Astrocyte (in vitro differentiated cells and primary cell): Measurements from ENCODE around the gene DEFB129. TPM values are rescaled to one million over a fixed set of nuclear protein-coding genes. Genes with fewer than 3 reads are reported as not detected.
"Not testable (repeated sequence)": the region's sequence is repeated elsewhere in the genome, so short reads cannot be mapped to it uniquely, and the experiment has no call there.

Source experiments
- DNase-seq: peaks from one replicate; pipeline ENCODE4 v3.0.0-alpha.2; 2010; ENCODE audit warnings: low read depth
- FAIRE-seq: peaks from 2 replicates; lab custom pipeline; 2011; peaks lifted over from hg19 to GRCh38; lab: Jason Lieb, UNC
- H2AFZ ChIP-seq: 2 replicates; pipeline ENCODE4 v1.6.0; 2012; ENCODE audit warnings: low read depth, low read length, inconsistent platforms
- H3K27ac ChIP-seq: 2 replicates; pipeline ENCODE4 v1.5.1; 2011; ENCODE audit warnings: low read depth, low read length, inconsistent platforms
- H3K27me3 ChIP-seq: 2 replicates; pipeline ENCODE4 v1.6.0; 2011; ENCODE audit warnings: low read length, inconsistent platforms; ENCODE audit not compliant: insufficient read depth
- H3K36me3 ChIP-seq: 2 replicates; pipeline ENCODE4 v1.5.1; 2011; ENCODE audit warnings: low read length, inconsistent platforms; ENCODE audit not compliant: insufficient read depth
- H3K4me1 ChIP-seq: 2 replicates; pipeline ENCODE4 v1.5.1; 2011; ENCODE audit warnings: low read length, inconsistent platforms; ENCODE audit not compliant: insufficient read depth
- H3K4me2 ChIP-seq: 2 replicates; pipeline ENCODE4 v1.6.0; 2012; ENCODE audit warnings: low read length, inconsistent platforms
- H3K4me3 ChIP-seq: 2 replicates; pipeline ENCODE4 v1.5.1; 2011; ENCODE audit warnings: low read depth, mild to moderate bottlenecking, low read length, inconsistent platforms; ENCODE audit not compliant: insufficient read depth
- H3K79me2 ChIP-seq: 2 replicates; pipeline ENCODE4 v1.6.0; 2012; ENCODE audit warnings: mild to moderate bottlenecking, low read length, inconsistent platforms; ENCODE audit not compliant: insufficient read depth
- H3K9ac ChIP-seq: 2 replicates; pipeline ENCODE4 v1.6.0; 2012; ENCODE audit warnings: mild to moderate bottlenecking, low read length, inconsistent platforms
- H3K9me3 ChIP-seq: 2 replicates; pipeline ENCODE4 v1.5.1; 2012; ENCODE audit warnings: low read depth, mild to moderate bottlenecking, low read length, inconsistent platforms; ENCODE audit not compliant: insufficient read depth
- H4K20me1 ChIP-seq: 2 replicates; pipeline ENCODE4 v1.6.0; 2012; ENCODE audit warnings: low read length, inconsistent platforms; ENCODE audit not compliant: insufficient read depth
- H3K27ac Mint-ChIP-seq: one replicate; pipeline ENCODE4 v1.8.0; 2021; ENCODE audit warnings: mild to moderate bottlenecking, mixed read lengths; ENCODE audit not compliant: unreplicated experiment
- H3K27me3 Mint-ChIP-seq: one replicate; pipeline ENCODE4 v1.8.0; 2021; ENCODE audit warnings: low read depth, mixed read lengths; ENCODE audit not compliant: unreplicated experiment
- H3K36me3 Mint-ChIP-seq: one replicate; pipeline ENCODE4 v1.8.0; 2021; ENCODE audit warnings: low read depth, mixed read lengths; ENCODE audit not compliant: unreplicated experiment
- H3K4me1 Mint-ChIP-seq: one replicate; pipeline ENCODE4 v1.8.0; 2021; ENCODE audit warnings: low read depth, mixed read lengths; ENCODE audit not compliant: unreplicated experiment
- H3K4me3 Mint-ChIP-seq: one replicate; pipeline ENCODE4 v1.8.0; 2021; ENCODE audit warnings: mild to moderate bottlenecking, moderate library complexity, mixed read lengths; ENCODE audit not compliant: unreplicated experiment
- H3K9me3 Mint-ChIP-seq: one replicate; pipeline ENCODE4 v1.8.0; 2021; ENCODE audit warnings: mild to moderate bottlenecking, mixed read lengths; ENCODE audit not compliant: unreplicated experiment
- EZH2 ChIP-seq: IDR thresholded peaks from 2 replicates; pipeline ENCODE4 v1.6.1; 2012; ENCODE audit warnings: mild to moderate bottlenecking, low read length, inconsistent platforms; ENCODE audit not compliant: insufficient read depth
- total RNA-seq: library from RNA; stranded (reverse); gene quantifications from 2 replicates; pipeline ENCODE4 v1.2.1, GENCODE V29; 2021
- TF ChIP-seq, protein P1 (sequence below): IDR thresholded peaks from 2 replicates; pipeline ENCODE4 v1.5.1; 2011; ENCODE audit warnings: low read depth, mild to moderate bottlenecking, inconsistent platforms, low read length, moderate library complexity; ENCODE audit not compliant: insufficient read depth

Gene DEFB129
- total RNA-seq, 1 donor from 2014 or later = not detected

DNA sequence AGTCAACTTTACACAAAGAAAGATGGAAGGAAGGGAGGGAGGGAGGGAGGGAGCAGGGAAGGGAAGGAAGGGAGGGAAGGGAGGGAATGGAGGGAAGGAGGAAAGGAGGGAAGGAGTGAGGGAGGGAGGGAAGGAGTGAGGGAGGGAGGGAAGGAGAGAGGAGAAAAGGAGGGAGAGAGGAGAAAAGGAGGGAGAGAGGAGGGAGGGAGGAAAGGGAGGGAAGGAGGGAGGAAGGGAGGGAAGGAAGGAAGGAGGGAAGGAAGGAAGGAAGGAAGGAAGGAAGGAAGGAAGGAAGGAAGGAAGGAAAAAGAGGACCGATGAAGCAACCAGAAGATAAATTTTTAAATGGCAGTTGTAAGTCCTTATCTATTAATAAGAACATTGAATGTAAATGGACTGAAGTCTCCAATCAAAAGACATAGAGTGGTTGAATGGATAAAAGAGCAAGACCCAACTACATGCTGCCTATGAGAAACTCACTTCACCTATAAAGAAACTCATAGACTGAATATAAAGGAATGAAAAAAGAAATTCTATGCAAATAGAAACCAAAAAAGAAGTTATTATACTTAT, 5.7 kb upstream of the DEFB129 start:
- H3K27ac Mint-ChIP-seq = no peak overlapping the region
- FAIRE-seq = no peak
- Histone ChIP-seq H2AFZ (no peak overlapping the region), H3K4me3 (no peak overlapping the region), H4K20me1 (no peaks in the 10 kb centered on the region), H3K36me3 (no peaks in the 10 kb centered on the region), H3K4me2 (no peak overlapping the region), H3K27me3 (no peaks in the 10 kb centered on the region), H3K9ac (no peak overlapping the region), H3K27ac (no peak overlapping the region), H3K9me3 (no peaks in the 10 kb centered on the region), H3K79me2 (no peaks in the 10 kb centered on the region), H3K4me1 (no peaks in the 10 kb centered on the region)
- no peak overlapping the region for H3K4me3 Mint-ChIP-seq
- H3K9me3 Mint-ChIP-seq = peaks cover 3% of the 10 kb centered on the region
- H3K27me3 Mint-ChIP-seq = peaks cover 53% of the 10 kb centered on the region
- H3K4me1 Mint-ChIP-seq = no peaks in the 10 kb centered on the region
- no peak for DNase-seq
- no peaks in the 10 kb centered on the region for H3K36me3 Mint-ChIP-seq
- no peak for TF ChIP-seq EZH2
- TF ChIP-seq, protein P1, sequence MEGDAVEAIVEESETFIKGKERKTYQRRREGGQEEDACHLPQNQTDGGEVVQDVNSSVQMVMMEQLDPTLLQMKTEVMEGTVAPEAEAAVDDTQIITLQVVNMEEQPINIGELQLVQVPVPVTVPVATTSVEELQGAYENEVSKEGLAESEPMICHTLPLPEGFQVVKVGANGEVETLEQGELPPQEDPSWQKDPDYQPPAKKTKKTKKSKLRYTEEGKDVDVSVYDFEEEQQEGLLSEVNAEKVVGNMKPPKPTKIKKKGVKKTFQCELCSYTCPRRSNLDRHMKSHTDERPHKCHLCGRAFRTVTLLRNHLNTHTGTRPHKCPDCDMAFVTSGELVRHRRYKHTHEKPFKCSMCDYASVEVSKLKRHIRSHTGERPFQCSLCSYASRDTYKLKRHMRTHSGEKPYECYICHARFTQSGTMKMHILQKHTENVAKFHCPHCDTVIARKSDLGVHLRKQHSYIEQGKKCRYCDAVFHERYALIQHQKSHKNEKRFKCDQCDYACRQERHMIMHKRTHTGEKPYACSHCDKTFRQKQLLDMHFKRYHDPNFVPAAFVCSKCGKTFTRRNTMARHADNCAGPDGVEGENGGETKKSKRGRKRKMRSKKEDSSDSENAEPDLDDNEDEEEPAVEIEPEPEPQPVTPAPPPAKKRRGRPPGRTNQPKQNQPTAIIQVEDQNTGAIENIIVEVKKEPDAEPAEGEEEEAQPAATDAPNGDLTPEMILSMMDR = no peak

DNA sequence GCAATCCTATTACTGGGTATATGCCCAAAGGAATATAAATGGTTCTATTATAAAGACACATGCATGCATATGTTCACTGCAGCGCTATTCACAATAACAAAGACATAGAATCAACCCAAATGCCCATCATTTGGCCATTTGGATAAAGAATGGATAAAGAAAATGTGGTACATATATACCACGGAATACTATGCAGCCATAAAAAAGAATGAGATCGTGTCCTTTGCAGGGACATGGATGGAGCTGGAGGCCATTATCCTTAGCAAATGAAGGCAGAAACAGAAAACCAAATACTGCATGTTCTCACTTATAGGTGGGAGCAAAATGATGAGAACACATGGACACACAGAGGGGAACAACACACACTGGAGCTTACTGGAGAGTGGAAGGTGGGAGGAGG, 1.2 kb upstream of the DEFB129 start:
- not testable (repeated sequence) for FAIRE-seq, H3K36me3 Mint-ChIP-seq, H2AFZ ChIP-seq, H3K9me3 ChIP-seq, H3K4me3 Mint-ChIP-seq, H3K27me3 ChIP-seq, H4K20me1 ChIP-seq, H3K9me3 Mint-ChIP-seq, H3K4me1 ChIP-seq, H3K27ac ChIP-seq, H3K9ac ChIP-seq, H3K27ac Mint-ChIP-seq, DNase-seq, H3K4me3 ChIP-seq, H3K79me2 ChIP-seq, H3K4me1 Mint-ChIP-seq, H3K36me3 ChIP-seq, H3K4me2 ChIP-seq
- H3K27me3 Mint-ChIP-seq = peaks cover 43% of the 10 kb centered on the region

DNA sequence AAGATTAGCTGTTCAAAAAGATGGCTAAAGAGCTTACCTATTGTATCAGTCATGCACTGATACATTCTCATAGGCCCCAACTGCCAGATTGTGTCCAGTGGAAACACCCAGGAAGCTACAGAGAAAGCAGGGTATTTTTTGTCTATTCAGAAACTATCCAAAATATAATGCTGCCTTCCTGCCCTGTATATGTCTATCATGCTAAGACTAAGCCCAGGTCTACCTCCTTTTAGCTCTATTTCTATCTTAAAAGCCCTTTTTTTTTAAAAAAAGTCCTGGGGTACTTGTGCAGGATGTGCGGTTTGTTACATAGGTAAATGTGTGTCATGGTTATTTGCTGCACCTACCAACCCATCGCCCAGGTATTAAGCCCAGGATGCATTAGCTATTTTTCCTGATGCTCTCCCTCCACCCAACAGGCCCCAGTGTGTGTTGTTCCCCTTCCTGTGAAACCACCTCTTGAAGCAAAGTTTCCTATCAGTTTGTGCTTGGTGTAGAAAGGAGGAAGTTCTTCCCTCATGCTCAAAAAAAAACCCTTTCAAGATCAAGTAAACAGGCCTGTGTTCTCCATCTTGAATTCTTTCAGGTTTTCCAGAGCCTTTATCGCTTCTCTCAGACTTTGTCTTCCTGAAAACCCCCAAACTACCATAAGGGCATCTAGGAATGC, 514 bp downstream of the DEFB129 start:
- H3K36me3 Mint-ChIP-seq = no peaks in the 10 kb centered on the region
- TF ChIP-seq, protein P1 = no peak
- Histone ChIP-seq H3K4me3 (no peak overlapping the region), H3K36me3 (no peaks in the 10 kb centered on the region), H3K9me3 (no peaks in the 10 kb centered on the region), H3K4me1 (no peaks in the 10 kb centered on the region), H2AFZ (no peak overlapping the region), H3K9ac (no peak overlapping the region), H4K20me1 (no peaks in the 10 kb centered on the region), H3K79me2 (no peaks in the 10 kb centered on the region), H3K4me2 (no peak overlapping the region), H3K27ac (no peak overlapping the region), H3K27me3 (no peaks in the 10 kb centered on the region)
- FAIRE-seq = no peak
- H3K27me3 Mint-ChIP-seq = peaks cover 46% of the 10 kb centered on the region
- H3K9me3 Mint-ChIP-seq = peaks cover 3% of the 10 kb centered on the region
- H3K4me1 Mint-ChIP-seq = no peaks in the 10 kb centered on the region
- no peak overlapping the region for H3K27ac Mint-ChIP-seq
- no peak for DNase-seq
- no peak overlapping the region for H3K4me3 Mint-ChIP-seq
